Stimulated activated memory B cell treated with anti-CD40 and anti-IgM and Interleukin-4, amounts not matched to agents 10 μg/mL and 1 μg/mL and 100 μg/mL, for 72 hours (primary cell): ENCODE data around the gene CACNG7.

Experiments used
- ATAC-seq: fragments of 150-1000 bp; cut with Tn5 transposase; 2 replicates; pipeline ENCODE4 v1.10.0; 2021
- H3K27ac Mint-ChIP-seq: one replicate; pipeline ENCODE4 v1.8.0; 2022; ENCODE audit warnings: mild to moderate bottlenecking, mixed read lengths
- H3K27me3 Mint-ChIP-seq: one replicate; pipeline ENCODE4 v1.8.0; 2022; ENCODE audit warnings: mixed read lengths
- H3K36me3 Mint-ChIP-seq: one replicate; pipeline ENCODE4 v1.8.0; 2022; ENCODE audit warnings: mixed read lengths
- H3K4me1 Mint-ChIP-seq: one replicate; pipeline ENCODE4 v1.8.0; 2022; ENCODE audit warnings: mixed read lengths
- H3K4me3 Mint-ChIP-seq: one replicate; pipeline ENCODE4 v1.8.0; 2022; ENCODE audit warnings: mild to moderate bottlenecking, moderate library complexity, mixed read lengths
- H3K9me3 Mint-ChIP-seq: one replicate; pipeline ENCODE4 v1.8.0; 2022; ENCODE audit warnings: mixed read lengths

CACNG7 gene

GRCh38 chr19:53885036-53885435, 24.0 kb upstream of the CACNG7 start:
- Mint-ChIP-seq H3K27me3 (no peaks in the 10 kb centered on the region), H3K4me3 (no peak overlapping the region), H3K36me3 (peaks cover 5% of the 10 kb centered on the region), H3K27ac (no peak overlapping the region), H3K4me1 (peaks cover 10% of the 10 kb centered on the region), H3K9me3 (peaks cover 3% of the 10 kb centered on the region)
- ATAC-seq, result no peak

GRCh38 chr19:53892301-53892980, 16.6 kb upstream of the CACNG7 start:
- H3K27ac Mint-ChIP-seq, result no peak overlapping the region
- ATAC-seq, result no peak
- H3K4me1 Mint-ChIP-seq, result no peaks in the 10 kb centered on the region
- peaks cover 56% of the 10 kb centered on the region for H3K27me3 Mint-ChIP-seq
- peaks cover 12% of the 10 kb centered on the region for H3K9me3 Mint-ChIP-seq
- H3K4me3 Mint-ChIP-seq, result no peak overlapping the region
- no peaks in the 10 kb centered on the region for H3K36me3 Mint-ChIP-seq

GRCh38 chr19:53892981-53893325, 16.1 kb upstream of the CACNG7 start:
- Mint-ChIP-seq H3K9me3 (peaks cover 12% of the 10 kb centered on the region), H3K27me3 (peaks cover 61% of the 10 kb centered on the region)

GRCh38 chr19:53894707-53895106, 14.4 kb upstream of the CACNG7 start:
- H3K27me3 Mint-ChIP-seq, result peaks cover 74% of the 10 kb centered on the region
- no peak for ATAC-seq
- H3K36me3 Mint-ChIP-seq, result no peaks in the 10 kb centered on the region
- peaks cover 17% of the 10 kb centered on the region for H3K9me3 Mint-ChIP-seq
- H3K27ac Mint-ChIP-seq, result no peak overlapping the region
- no peaks in the 10 kb centered on the region for H3K4me1 Mint-ChIP-seq
- H3K4me3 Mint-ChIP-seq, result no peak overlapping the region

More at GRCh38 chr19:53892981-53893325, 16.1 kb upstream of the CACNG7 start:
- no peak overlapping the region for H3K27ac Mint-ChIP-seq
- no peaks in the 10 kb centered on the region for H3K4me1 Mint-ChIP-seq
- H3K4me3 Mint-ChIP-seq, result no peak overlapping the region
- no peak for ATAC-seq
- H3K36me3 Mint-ChIP-seq, result no peaks in the 10 kb centered on the region

GRCh38 chr19:53896682-53897081, 12.4 kb upstream of the CACNG7 start:
- H3K27me3 Mint-ChIP-seq, result peaks cover 65% of the 10 kb centered on the region
- ATAC-seq, result no peak
- H3K4me1 Mint-ChIP-seq, result no peaks in the 10 kb centered on the region
- no peaks in the 10 kb centered on the region for H3K36me3 Mint-ChIP-seq
- H3K4me3 Mint-ChIP-seq, result no peak overlapping the region
- H3K27ac Mint-ChIP-seq, result no peak overlapping the region
- peaks cover 16% of the 10 kb centered on the region for H3K9me3 Mint-ChIP-seq

GRCh38 chr19:53897459-53897858, 11.6 kb upstream of the CACNG7 start:
- Mint-ChIP-seq H3K4me3 (no peak overlapping the region), H3K27ac (no peak overlapping the region), H3K36me3 (no peaks in the 10 kb centered on the region), H3K4me1 (no peaks in the 10 kb centered on the region), H3K27me3 (peaks cover 57% of the 10 kb centered on the region), H3K9me3 (peaks cover 11% of the 10 kb centered on the region)
- ATAC-seq, result no peak

- H3K9me3 Mint-ChIP-seq, result peaks cover 12% of the 10 kb centered on the region
- no peak overlapping the region for H3K4me3 Mint-ChIP-seq
- H3K27me3 Mint-ChIP-seq, result peaks cover 50% of the 10 kb centered on the region
- no peak for ATAC-seq
- no peaks in the 10 kb centered on the region for H3K4me1 Mint-ChIP-seq
- no peak overlapping the region for H3K27ac Mint-ChIP-seq
- H3K36me3 Mint-ChIP-seq, result no peaks in the 10 kb centered on the region
Measured at GRCh38 chr19:53898166-53898565, 10.9 kb upstream of the CACNG7 start.

- Mint-ChIP-seq H3K4me3 (no peak overlapping the region), H3K27me3 (peaks cover 44% of the 10 kb centered on the region), H3K36me3 (no peaks in the 10 kb centered on the region), H3K4me1 (no peaks in the 10 kb centered on the region), H3K9me3 (peaks cover 12% of the 10 kb centered on the region), H3K27ac (no peak overlapping the region)
- no peak for ATAC-seq
Measured at GRCh38 chr19:53898636-53899341, 10.3 kb upstream of the CACNG7 start.

- H3K36me3 Mint-ChIP-seq, result no peaks in the 10 kb centered on the region
- no peak overlapping the region for H3K27ac Mint-ChIP-seq
- no peak overlapping the region for H3K4me3 Mint-ChIP-seq
- no peaks in the 10 kb centered on the region for H3K4me1 Mint-ChIP-seq
- no peak for ATAC-seq
- peaks cover 36% of the 10 kb centered on the region for H3K27me3 Mint-ChIP-seq
- H3K9me3 Mint-ChIP-seq, result peaks cover 12% of the 10 kb centered on the region
Measured at GRCh38 chr19:53900191-53900860, 8.8 kb upstream of the CACNG7 start.

- Mint-ChIP-seq H3K4me1 (peaks cover 14% of the 10 kb centered on the region), H3K27ac (no peak overlapping the region), H3K4me3 (no peak overlapping the region), H3K27me3 (peaks cover 45% of the 10 kb centered on the region), H3K36me3 (peaks cover 5% of the 10 kb centered on the region), H3K9me3 (peaks cover 14% of the 10 kb centered on the region)
- no peak for ATAC-seq
Measured at GRCh38 chr19:53903055-53903680, 5.9 kb upstream of the CACNG7 start.

- peaks cover 12% of the 10 kb centered on the region for H3K36me3 Mint-ChIP-seq
- no peak overlapping the region for H3K4me3 Mint-ChIP-seq
- H3K4me1 Mint-ChIP-seq, result peaks cover 21% of the 10 kb centered on the region
- H3K27ac Mint-ChIP-seq, result no peak overlapping the region
- H3K9me3 Mint-ChIP-seq, result peaks cover 15% of the 10 kb centered on the region
- peaks cover 52% of the 10 kb centered on the region for H3K27me3 Mint-ChIP-seq
- no peak for ATAC-seq
Measured at GRCh38 chr19:53904909-53905308, 4.2 kb upstream of the CACNG7 start.

- no peak overlapping the region for H3K27ac Mint-ChIP-seq
Measured at GRCh38 chr19:53905787-53906186, 3.3 kb upstream of the CACNG7 start.

GRCh38 chr19:53906211-53907192, 2.6 kb upstream of the CACNG7 start:
- ATAC-seq, result no peak
- Mint-ChIP-seq H3K27ac (no peak overlapping the region), H3K9me3 (peaks cover 20% of the 10 kb centered on the region), H3K36me3 (peaks cover 12% of the 10 kb centered on the region), H3K4me1 (peaks cover 21% of the 10 kb centered on the region), H3K27me3 (peaks cover 67% of the 10 kb centered on the region), H3K4me3 (no peak overlapping the region)

More at GRCh38 chr19:53905787-53906186, 3.3 kb upstream of the CACNG7 start:
- peaks cover 60% of the 10 kb centered on the region for H3K27me3 Mint-ChIP-seq
- peaks cover 12% of the 10 kb centered on the region for H3K36me3 Mint-ChIP-seq
- ATAC-seq, result no peak
- peaks cover 17% of the 10 kb centered on the region for H3K9me3 Mint-ChIP-seq
- H3K4me1 Mint-ChIP-seq, result peaks cover 21% of the 10 kb centered on the region
- H3K4me3 Mint-ChIP-seq, result no peak overlapping the region

GRCh38 chr19:53907193-53907581, 1.9 kb upstream of the CACNG7 start:
- H3K36me3 Mint-ChIP-seq, result peaks cover 12% of the 10 kb centered on the region

More at GRCh38 chr19:53907193-53907581, 1.9 kb upstream of the CACNG7 start:
- H3K9me3 Mint-ChIP-seq, result peaks cover 21% of the 10 kb centered on the region
- H3K4me3 Mint-ChIP-seq, result no peak overlapping the region
- H3K27ac Mint-ChIP-seq, result no peak overlapping the region
- peaks cover 74% of the 10 kb centered on the region for H3K27me3 Mint-ChIP-seq
- ATAC-seq, result no peak
- peaks cover 21% of the 10 kb centered on the region for H3K4me1 Mint-ChIP-seq
